IMR-90 (cell line): ENCODE measurements around the gene TMEM238.

ENCODE experiments used
- BHLHE40 ChIP-seq: fragments of 150-350 bp; IDR thresholded peaks from 2 replicates; pipeline ENCODE4 v1.6.1; 2016; ENCODE audit warnings: mild to moderate bottlenecking, low read depth, low read length
- CEBPB ChIP-seq: IDR thresholded peaks from 2 replicates; pipeline ENCODE4 v1.6.1; 2012; ENCODE audit warnings: low read depth, low read length, improper control_type of control experiment
- CTCF ChIP-seq: conservative IDR thresholded peaks from 2 replicates; pipeline ENCODE4 v1.5.1; 2012; ENCODE audit warnings: mild to moderate bottlenecking, low read depth, low read length, improper control_type of control experiment
- ELK1 ChIP-seq: fragments of 150-350 bp; IDR thresholded peaks from 2 replicates; pipeline ENCODE4 v1.6.1; 2016; ENCODE audit warnings: low read depth, mild to moderate bottlenecking, low read length, moderate library complexity, borderline replicate concordance
- MAFK ChIP-seq: IDR thresholded peaks from 2 replicates; pipeline ENCODE4 v1.6.1; 2012; ENCODE audit warnings: low read depth, low read length, improper control_type of control experiment
- MXI1 ChIP-seq: IDR thresholded peaks from 2 replicates; pipeline ENCODE4 v1.6.1; 2012; ENCODE audit warnings: low read depth, mild to moderate bottlenecking, low read length, moderate library complexity, borderline replicate concordance
- NFE2L2 ChIP-seq: fragments of 150-350 bp; IDR thresholded peaks from 2 replicates; pipeline ENCODE4 v1.6.1; 2016; ENCODE audit warnings: low read depth, mild to moderate bottlenecking, low read length
- POLR2A ChIP-seq: IDR thresholded peaks from 2 replicates; pipeline ENCODE4 v1.6.1; 2012; ENCODE audit warnings: mild to moderate bottlenecking, low read depth, low read length
- RAD21 ChIP-seq: IDR thresholded peaks from 2 replicates; pipeline ENCODE4 v1.6.1; 2012; ENCODE audit warnings: low read length, improper control_type of control experiment
- RCOR1 ChIP-seq: IDR thresholded peaks from 2 replicates; pipeline ENCODE4 v1.6.1; 2012; ENCODE audit warnings: mild to moderate bottlenecking, low read length, improper control_type of control experiment; ENCODE audit not compliant: insufficient replicate concordance
- RFX5 ChIP-seq: IDR thresholded peaks from 2 replicates; pipeline ENCODE4 v1.8.0; 2012; ENCODE audit warnings: low read depth, mild to moderate bottlenecking, low read length, moderate library complexity
- SMC3 ChIP-seq: fragments of 150-350 bp; IDR thresholded peaks from 2 replicates; pipeline ENCODE4 v1.6.1; 2016; ENCODE audit warnings: low read depth, mild to moderate bottlenecking, antibody characterized with exemption, low read length, moderate library complexity
- USF2 ChIP-seq: fragments of 150-350 bp; IDR thresholded peaks from 2 replicates; pipeline ENCODE4 v1.6.1; 2017; ENCODE audit warnings: mild to moderate bottlenecking, antibody characterized with exemption, low read length, low read depth

- TF ChIP-seq CTCF (no peak), CEBPB (no peak), RFX5 (no peak), MAFK (no peak), POLR2A (peak; percentile 68; the same call in 1 of the 2 replicates), MXI1 (no peak), USF2 (no peak), RCOR1 (no peak), ELK1 (no peak), SMC3 (no peak), NFE2L2 (no peak), RAD21 (no peak), BHLHE40 (no peak)
Observed at GRCh38 chr19:55339889-55340783, 44.0 kb downstream of the TMEM238 start.
